VCaP (cell line): ENCODE data around the gene IL12RB1.

ENCODE experiments used
- H3K27ac ChIP-seq: fragments of 450-650 bp; 2 replicates; pipeline ENCODE4 v1.5.1; 2017
- CTCF ChIP-seq: fragments of 450-650 bp; conservative IDR thresholded peaks from 2 replicates; pipeline ENCODE4 v1.5.1; 2017; ENCODE audit warnings: mild to moderate bottlenecking, moderate library complexity

The IL12RB1 gene

GRCh38 chr19:18085702-18086457 is 854 bp downstream of the IL12RB1 start:
- TF ChIP-seq CTCF: no peak
- no peak overlapping the region for H3K27ac ChIP-seq

- H3K27ac ChIP-seq: no peak overlapping the region
Measured at GRCh38 chr19:18083929-18084684, 2.6 kb downstream of the IL12RB1 start.

GRCh38 chr19:18074192-18074591 is 12.5 kb downstream of the IL12RB1 start:
- TF ChIP-seq CTCF: peak; percentile 52
- no peak overlapping the region for H3K27ac ChIP-seq

More at GRCh38 chr19:18083929-18084684, 2.6 kb downstream of the IL12RB1 start:
- TF ChIP-seq CTCF: no peak

- TF ChIP-seq CTCF: no peak
- H3K27ac ChIP-seq: no peak overlapping the region
Measured at GRCh38 chr19:18073197-18073596, 13.5 kb downstream of the IL12RB1 start.

- H3K27ac ChIP-seq: no peak overlapping the region
- TF ChIP-seq CTCF: no peak
Measured at GRCh38 chr19:18072335-18072734, 14.4 kb downstream of the IL12RB1 start.

- TF ChIP-seq CTCF: no peak
- H3K27ac ChIP-seq: no peak overlapping the region
Measured at GRCh38 chr19:18070181-18070580, 16.6 kb downstream of the IL12RB1 start.

- no peak for TF ChIP-seq CTCF
- no peak overlapping the region for H3K27ac ChIP-seq
Measured at GRCh38 chr19:18069383-18069782, 17.4 kb downstream of the IL12RB1 start.
